Upper lobe of left lung (tissue), 6 donors: ENCODE measurements around the gene DDX27. TPM values are rescaled to one million over a fixed set of nuclear protein-coding genes. Genes with fewer than 3 reads are reported as not detected.

ENCODE experiments used
- ATAC-seq, 2 donors: fragments of 200-7000 bp; cut with Tn5 transposase; one replicate each; pipeline ENCODE4 v1.9.1; 2022; ENCODE audit warnings: mild to moderate bottlenecking in 2 of 2, moderate library complexity in 2 of 2; ENCODE audit not compliant: low FRiP score in 2 of 2
- DNase-seq, 2 donors: peaks; one replicate each; pipeline ENCODE4 v3.0.0-alpha.2; 2019 to 2020
- H3K27ac ChIP-seq, 4 donors: fragments of 200-600 bp; sonication (generic); one replicate each; pipeline ENCODE4 v1.5.1; 2016 to 2019
- H3K27me3 ChIP-seq, 4 donors: fragments of 200-600 bp; sonication (generic); one replicate each; pipeline ENCODE4 v1.5.1; 2017 to 2019
- H3K36me3 ChIP-seq, 4 donors: fragments of 200-600 bp; sonication (generic); one replicate each; pipeline ENCODE4 v1.5.1; 2016 to 2019
- H3K4me1 ChIP-seq, 4 donors: fragments of 200-600 bp; sonication (generic); one replicate each; pipeline ENCODE4 v1.5.1; 2018 to 2019
- H3K4me3 ChIP-seq, 4 donors: fragments of 200-600 bp; sonication (generic); one replicate each; pipeline ENCODE4 v1.5.1; 2017 to 2019; ENCODE audit warnings: mild to moderate bottlenecking in 2 of 4, moderate library complexity in 1 of 4
- H3K9me3 ChIP-seq, 4 donors: fragments of 200-600 bp; sonication (generic); one replicate each; pipeline ENCODE4 v1.5.1; 2018 to 2019
- CTCF ChIP-seq, 6 experiments: fragments of 450-650 bp in 4 of 6; fragments of 200-600 bp in 2 of 6; sonication (generic) in 2 of 6; IDR thresholded peaks; one replicate each; pipeline ENCODE4 v1.5.1; 2016 to 2019; ENCODE audit warnings: antibody characterized with exemption in 6 of 6
- EP300 ChIP-seq, 4 donors: sonication (generic); formaldehyde crosslinking; IDR thresholded peaks; one replicate each; pipeline ENCODE4 v1.5.1; 2017; ENCODE audit warnings: antibody characterized with exemption in 4 of 4, control low read depth in 2 of 4
- POLR2A ChIP-seq, 4 donors: fragments of 450-650 bp; IDR thresholded peaks; one replicate each; pipeline ENCODE4 v1.5.1; 2016 to 2017; ENCODE audit warnings: antibody characterized with exemption in 4 of 4, mild to moderate bottlenecking in 2 of 4
- POLR2AphosphoS5 ChIP-seq, 2 donors: sonication (generic); formaldehyde crosslinking; IDR thresholded peaks; one replicate each; pipeline ENCODE4 v1.5.1; 2017; ENCODE audit warnings: antibody characterized with exemption in 2 of 2
- WGBS, 2 donors: methylation state at CpG; one replicate each; pipeline ENCODE4 v1.1.5; 2017 to 2018; 5-methylcytosine and 5-hydroxymethylcytosine counted together
- total RNA-seq, 6 donors: library from RNA; depleted of rRNA in 4 of 6; stranded (reverse); fragments of >200 nt in 4 of 6; gene quantifications; one replicate each; pipeline versions ENCODE4 v1.1.0 to v1.2.1, GENCODE V29; 2016 to 2021
- donor health status: DM: no; HTN: no; CAD: no; lungs with moderate emphysema.
- donor health status: DM: no; HTN: yes; CAD: no; lungs with severe emphysema.

DDX27 gene
- total RNA-seq, 6 donors from 2014 or later: 26.7 to 43.0 (median 31.0) TPM

GRCh38 chr20:49275636-49276035, 56.4 kb downstream of the DDX27 start:
- Histone ChIP-seq H3K4me1 (peaks cover 37 to 60% (median 45%) of the 10 kb centered on the region in 4 donors), H3K27ac (peak overlapping the region; percentile 2 to 99 (median 98)), H3K27me3 (no peaks in the 10 kb centered on the region), H3K9me3 (peaks cover 1 to 9% (median 5%) of the 10 kb centered on the region in 4 donors), H3K36me3 (peaks cover 2 to 59% (median 37%) of the 10 kb centered on the region in 4 donors), H3K4me3 (peak overlapping the region in 1 of 4 donors; percentile 94)
- WGBS, 2 donors: 54 to 65% methylated on average over 2 of the region's 2 CpGs
- ATAC-seq (no peak), DNase-seq (no peak)
- TF ChIP-seq CTCF (IDR thresholded peaks at IDR 0.05) (no peak), POLR2AphosphoS5 (IDR thresholded peaks at IDR 0.05) (no peak), POLR2A (IDR thresholded peaks at IDR 0.05) (no peak), EP300 (IDR thresholded peaks at IDR 0.05) (no peak)

- H3K36me3 ChIP-seq: peaks cover 9 to 59% (median 37%) of the 10 kb centered on the region in 4 donors
- DNase-seq: peak in 1 of 2 donors; percentile 42
- H3K4me1 ChIP-seq: peaks cover 40 to 53% (median 46%) of the 10 kb centered on the region in 4 donors
These were observed 57.1 kb downstream of the DDX27 start for GRCh38 chr20:49276161-49276960.

GRCh38 chr20:49276961-49277785, 58.0 kb downstream of the DDX27 start:
- TF ChIP-seq POLR2A (IDR thresholded peaks at IDR 0.05): no peak
- no peak for TF ChIP-seq EP300 (IDR thresholded peaks at IDR 0.05)
- TF ChIP-seq CTCF (IDR thresholded peaks at IDR 0.05): no peak
- no peak for TF ChIP-seq POLR2AphosphoS5 (IDR thresholded peaks at IDR 0.05)
- DNase-seq (peak; percentile 32 to 84), ATAC-seq (peak in 1 of 2 donors; percentile 0)
- Histone ChIP-seq H3K27me3 (no peaks in the 10 kb centered on the region), H3K4me1 (peaks cover 46 to 56% (median 52%) of the 10 kb centered on the region in 4 donors), H3K9me3 (peaks cover 3 to 24% (median 12%) of the 10 kb centered on the region in 4 donors), H3K4me3 (peak overlapping the region; percentile 82 to 94 (median 88)), H3K36me3 (peaks cover 17 to 60% (median 39%) of the 10 kb centered on the region in 4 donors), H3K27ac (peak overlapping the region; percentile 96 to 99 (median 98))
- 1 to 2% methylated on average over 31 of the region's 31 CpGs for WGBS, 2 donors

More at GRCh38 chr20:49276161-49276960, 57.1 kb downstream of the DDX27 start:
- H3K4me3 ChIP-seq: peak overlapping the region; percentile 82 to 94 (median 88)
- no peak for TF ChIP-seq CTCF (IDR thresholded peaks at IDR 0.05)
- no peak for TF ChIP-seq POLR2A (IDR thresholded peaks at IDR 0.05)
- no peak for TF ChIP-seq EP300 (IDR thresholded peaks at IDR 0.05)
- TF ChIP-seq POLR2AphosphoS5 (IDR thresholded peaks at IDR 0.05): no peak
- ATAC-seq: peak in 1 of 2 donors; percentile 42
- peaks cover 3 to 16% (median 12%) of the 10 kb centered on the region in 4 donors for H3K9me3 ChIP-seq
- peak overlapping the region; percentile 96 to 99 (median 98) for H3K27ac ChIP-seq
- no peaks in the 10 kb centered on the region for H3K27me3 ChIP-seq
- 5 to 9% methylated on average over 3 of the region's 3 CpGs for WGBS, 2 donors

GRCh38 chr20:49277786-49278035, 58.5 kb downstream of the DDX27 start:
- 0 to 2% methylated on average over 5 to 17 of the region's 22 CpGs for WGBS, 2 donors
- ATAC-seq (no peak), DNase-seq (no peak)
- TF ChIP-seq POLR2A (IDR thresholded peaks at IDR 0.05) (peak in 3 of 4 donors; percentile 86 to 93 (median 88)), POLR2AphosphoS5 (IDR thresholded peaks at IDR 0.05) (no peak)
- no peaks in the 10 kb centered on the region for H3K27me3 ChIP-seq
- H3K9me3 ChIP-seq: peaks cover 3 to 26% (median 12%) of the 10 kb centered on the region in 4 donors
- peaks cover 22 to 60% (median 43%) of the 10 kb centered on the region in 4 donors for H3K36me3 ChIP-seq
- peaks cover 46 to 59% (median 54%) of the 10 kb centered on the region in 4 donors for H3K4me1 ChIP-seq
- H3K4me3 ChIP-seq: peak overlapping the region; percentile 82 to 94 (median 88)
- H3K27ac ChIP-seq: peak overlapping the region; percentile 96 to 99 (median 98)
